ENCODE data around the gene PEMT.

Gene PEMT

GRCh38 chr17:17498606-17499301 is 92.8 kb downstream of the PEMT start:
- Histone ChIP-seq H3K27me3 (ENCODE audit: insufficient read depth, poor library complexity, severe bottlenecking) (peaks cover 14% of the 10 kb centered on the region), H3K4me3 (ENCODE audit: severe bottlenecking) (no peak overlapping the region), H3K9me3 (ENCODE audit: severe bottlenecking) (no peaks in the 10 kb centered on the region), H3K36me3 (ENCODE audit: low read depth) (no peaks in the 10 kb centered on the region), H3K27ac (ENCODE audit: poor library complexity, severe bottlenecking) (no peak overlapping the region), H3K4me1 (ENCODE audit: insufficient read depth, poor library complexity, severe bottlenecking) (peaks cover 4% of the 10 kb centered on the region)
- no peak for TF ChIP-seq CTCF (IDR thresholded peaks at IDR 0.05; ENCODE audit: poor library complexity, severe bottlenecking)
- DNase-seq (ENCODE audit: low spot score), result peak; percentile 49
- ATAC-seq (ENCODE audit: low read depth), result no peak

- DNase-seq (ENCODE audit: low spot score) (no peak), ATAC-seq (ENCODE audit: low read depth) (no peak)
- Histone ChIP-seq H3K27ac (ENCODE audit: poor library complexity, severe bottlenecking) (no peak overlapping the region), H3K4me1 (ENCODE audit: insufficient read depth, poor library complexity, severe bottlenecking) (peaks cover 4% of the 10 kb centered on the region), H3K27me3 (ENCODE audit: insufficient read depth, poor library complexity, severe bottlenecking) (peaks cover 14% of the 10 kb centered on the region), H3K36me3 (ENCODE audit: low read depth) (no peaks in the 10 kb centered on the region), H3K4me3 (ENCODE audit: severe bottlenecking) (no peak overlapping the region), H3K9me3 (ENCODE audit: severe bottlenecking) (no peaks in the 10 kb centered on the region)
- TF ChIP-seq CTCF (IDR thresholded peaks at IDR 0.05; ENCODE audit: poor library complexity, severe bottlenecking), result no peak
Measured at GRCh38 chr17:17497845-17498520, 93.5 kb downstream of the PEMT start.

GRCh38 chr17:17497065-17497844 is 94.3 kb downstream of the PEMT start:
- DNase-seq (ENCODE audit: low spot score) (peak; percentile 60), ATAC-seq (ENCODE audit: low read depth) (no peak)
- TF ChIP-seq CTCF (IDR thresholded peaks at IDR 0.05; ENCODE audit: poor library complexity, severe bottlenecking), result peak; percentile 75
- 0 out of 2 replicates have a peak, but pooled peaks cover 2% of the 10 kb centered on the region for H3K36me3 ChIP-seq (ENCODE audit: low read depth)
- H3K4me1 ChIP-seq (ENCODE audit: insufficient read depth, poor library complexity, severe bottlenecking), result peaks cover 4% of the 10 kb centered on the region
- no peak overlapping the region for H3K27ac ChIP-seq (ENCODE audit: poor library complexity, severe bottlenecking)
- no peaks in the 10 kb centered on the region for H3K9me3 ChIP-seq (ENCODE audit: severe bottlenecking)
- peak overlapping the region; percentile 34 for H3K4me3 ChIP-seq (ENCODE audit: severe bottlenecking)
- peaks cover 14% of the 10 kb centered on the region for H3K27me3 ChIP-seq (ENCODE audit: insufficient read depth, poor library complexity, severe bottlenecking)

- Histone ChIP-seq H3K36me3 (ENCODE audit: low read depth) (0 out of 2 replicates have a peak, but pooled peaks cover 3% of the 10 kb centered on the region), H3K27me3 (ENCODE audit: insufficient read depth, poor library complexity, severe bottlenecking) (peaks cover 14% of the 10 kb centered on the region), H3K4me3 (ENCODE audit: severe bottlenecking) (peak within 1 kb of the TSS; percentile 34), H3K9me3 (ENCODE audit: severe bottlenecking) (no peaks in the 10 kb centered on the region), H3K4me1 (ENCODE audit: insufficient read depth, poor library complexity, severe bottlenecking) (peaks cover 4% of the 10 kb centered on the region), H3K27ac (ENCODE audit: poor library complexity, severe bottlenecking) (no peak within 1 kb of the TSS)
- DNase-seq (ENCODE audit: low spot score), result peak; percentile 77
- TF ChIP-seq CTCF (IDR thresholded peaks at IDR 0.05; ENCODE audit: poor library complexity, severe bottlenecking), result peak; percentile 96
- ATAC-seq (ENCODE audit: low read depth), result peak; percentile 79
Measured at GRCh38 chr17:17496189-17497064, 95.1 kb downstream of the PEMT start, which contains the start of gene RASD1. TSS of gene RASD1 (minus strand) at chr17:17496395. CDS start at chr17:17496181, 214 bp downstream.

Data from RWPE2 (cell line).